Trophoblast cell (in vitro differentiated cells and primary cell): Measurements from ENCODE around the gene COL5A1.

ENCODE experiments used
- DNase-seq, 2 donors: peaks; one replicate each; pipeline ENCODE4 v3.0.0-alpha.2; 2016
- H2AFZ ChIP-seq: 2 replicates; pipeline ENCODE4 v1.6.1; 2013; ENCODE audit warnings: low read length, moderate library complexity, mild to moderate bottlenecking; ENCODE audit not compliant: insufficient read depth, poor library complexity
- H2AK5ac ChIP-seq: 2 replicates; pipeline ENCODE4 v1.6.1; 2013; ENCODE audit warnings: mild to moderate bottlenecking, low read length
- H2BK120ac ChIP-seq: 2 replicates; pipeline ENCODE4 v1.6.1; 2013; ENCODE audit warnings: low read length, mild to moderate bottlenecking, moderate library complexity; ENCODE audit not compliant: insufficient read depth, poor library complexity
- H2BK12ac ChIP-seq: 2 replicates; pipeline ENCODE4 v1.6.1; 2013; ENCODE audit warnings: mild to moderate bottlenecking, low read length, moderate library complexity
- H2BK5ac ChIP-seq: 2 replicates; pipeline ENCODE4 v1.6.1; 2013; ENCODE audit warnings: low read length, low read depth, moderate library complexity, mild to moderate bottlenecking; ENCODE audit not compliant: poor library complexity
- H3K14ac ChIP-seq: 2 replicates; pipeline ENCODE4 v1.6.1; 2013; ENCODE audit warnings: mild to moderate bottlenecking, low read length
- H3K18ac ChIP-seq: 2 replicates; pipeline ENCODE4 v1.6.1; 2013; ENCODE audit warnings: mild to moderate bottlenecking, low read length
- H3K23ac ChIP-seq: 2 replicates; pipeline ENCODE4 v1.6.1; 2013; ENCODE audit warnings: low read length
- H3K27ac ChIP-seq: 2 replicates; pipeline ENCODE4 v1.5.1; 2013; ENCODE audit warnings: low read depth, mild to moderate bottlenecking, inconsistent platforms, low read length, moderate library complexity
- H3K27me3 ChIP-seq: 2 replicates; pipeline ENCODE4 v1.6.1; 2013; ENCODE audit warnings: inconsistent platforms, mild to moderate bottlenecking, low read length, moderate library complexity; ENCODE audit not compliant: insufficient read depth
- H3K36me3 ChIP-seq, 2 experiments: 1 replicate in 1 of 2; 2 replicates in 1 of 2; pipeline ENCODE4 v1.6.1; 2013; ENCODE audit warnings: low read length in 2 of 2, mild to moderate bottlenecking in 2 of 2, moderate library complexity in 1 of 2; ENCODE audit not compliant: insufficient read depth in 2 of 2, control insufficient read depth in 1 of 2
- H3K4ac ChIP-seq: 2 replicates; pipeline ENCODE4 v1.6.1; 2013; ENCODE audit warnings: low read depth, mild to moderate bottlenecking, low read length, moderate library complexity
- H3K4me1 ChIP-seq, 2 experiments: 1 replicate in 1 of 2; 2 replicates in 1 of 2; pipeline ENCODE4 v1.6.1; 2013; ENCODE audit warnings: low read length in 2 of 2, mild to moderate bottlenecking in 2 of 2, moderate library complexity in 1 of 2; ENCODE audit not compliant: insufficient read depth in 2 of 2, control insufficient read depth in 1 of 2
- H3K4me2 ChIP-seq: 2 replicates; pipeline ENCODE4 v1.6.1; 2013; ENCODE audit warnings: inconsistent platforms, mild to moderate bottlenecking, low read length, moderate library complexity
- H3K4me3 ChIP-seq: 2 replicates; pipeline ENCODE4 v1.5.1; 2013; ENCODE audit warnings: mild to moderate bottlenecking, low read depth, low read length, inconsistent platforms
- H3K79me1 ChIP-seq: one replicate; pipeline ENCODE4 v1.6.1; 2013; ENCODE audit warnings: low read length
- H3K79me2 ChIP-seq: 2 replicates; pipeline ENCODE4 v1.6.1; 2013; ENCODE audit warnings: low read length, mild to moderate bottlenecking; ENCODE audit not compliant: control insufficient read depth, insufficient read depth, poor library complexity
- H3K9ac ChIP-seq: 2 replicates; pipeline ENCODE4 v1.6.1; 2013; ENCODE audit warnings: mild to moderate bottlenecking, low read length
- H3K9me3 ChIP-seq: 2 replicates; pipeline ENCODE4 v1.6.1; 2013; ENCODE audit warnings: low read depth, mild to moderate bottlenecking, control low read depth, inconsistent platforms, low read length; ENCODE audit not compliant: insufficient read depth
- H4K12ac ChIP-seq: 2 replicates; pipeline ENCODE4 v1.6.1; 2013; ENCODE audit warnings: low read depth, mild to moderate bottlenecking, low read length, moderate library complexity
- H4K8ac ChIP-seq: 2 replicates; pipeline ENCODE4 v1.6.1; 2013; ENCODE audit warnings: low read depth, mild to moderate bottlenecking, low read length, moderate library complexity
- H4K91ac ChIP-seq: one replicate; pipeline ENCODE4 v1.6.1; 2013; ENCODE audit warnings: low read depth, mild to moderate bottlenecking, low read length, moderate library complexity
- WGBS: extraction: QIAGEN DNeasy Blood & Tissue Kit; methylation state at CpG from one replicate; pipeline ENCODE4 v1.1.7; 2013; ENCODE audit warnings: missing lambda C conversion rate; ENCODE audit not compliant: insufficient read length, insufficient coverage; ENCODE audit errors: extremely low coverage; 5-methylcytosine and 5-hydroxymethylcytosine counted together

COL5A1 gene

GRCh38 chr9:134634667-134635230 is 6.9 kb upstream of the COL5A1 start:
- Histone ChIP-seq H4K8ac (no peak overlapping the region), H3K36me3 (no peaks in the 10 kb centered on the region), H3K4ac (no peak overlapping the region), H4K12ac (no peak overlapping the region), H3K9ac (no peak overlapping the region), H3K79me1 (no peaks in the 10 kb centered on the region), H2BK120ac (no peak overlapping the region), H2BK5ac (no peak overlapping the region), H2BK12ac (no peak overlapping the region), H3K27ac (no peak overlapping the region), H4K91ac (peak overlapping the region; percentile 0), H3K79me2 (no peaks in the 10 kb centered on the region), H3K4me1 (peaks cover 10 to 11% of the 10 kb centered on the region in 2 experiments), H3K27me3 (no peaks in the 10 kb centered on the region), H2AFZ (no peak overlapping the region), H3K9me3 (peaks cover 2% of the 10 kb centered on the region), H3K23ac (no peak overlapping the region), H3K18ac (no peak overlapping the region), H3K4me3 (no peak overlapping the region), H2AK5ac (no peak overlapping the region), H3K14ac (no peak overlapping the region), H3K4me2 (no peak overlapping the region)
- WGBS = no CpG with 5 or more reads among the region's 15 CpGs
- DNase-seq = no peak

- no peak overlapping the region for H2BK5ac ChIP-seq
- DNase-seq = no peak
- no peak overlapping the region for H3K4ac ChIP-seq
- no peak overlapping the region for H3K14ac ChIP-seq
- H3K27me3 ChIP-seq = no peaks in the 10 kb centered on the region
- H3K4me2 ChIP-seq = no peak overlapping the region
- H4K91ac ChIP-seq = no peak overlapping the region
- no peak overlapping the region for H2AK5ac ChIP-seq
- no peak overlapping the region for H3K23ac ChIP-seq
- H4K12ac ChIP-seq = no peak overlapping the region
- H2BK120ac ChIP-seq = no peak overlapping the region
- no peak overlapping the region for H2AFZ ChIP-seq
- no peaks in the 10 kb centered on the region for H3K79me1 ChIP-seq
- H3K27ac ChIP-seq = no peak overlapping the region
- peaks cover 12 to 13% of the 10 kb centered on the region in 2 experiments for H3K4me1 ChIP-seq
- WGBS = no CpG with 5 or more reads among the region's 17 CpGs
- H3K9me3 ChIP-seq = peaks cover 2% of the 10 kb centered on the region
- no peak overlapping the region for H3K4me3 ChIP-seq
- H4K8ac ChIP-seq = no peak overlapping the region
- H3K9ac ChIP-seq = no peak overlapping the region
- no peaks in the 10 kb centered on the region for H3K79me2 ChIP-seq
- no peak overlapping the region for H2BK12ac ChIP-seq
- H3K18ac ChIP-seq = no peak overlapping the region
- H3K36me3 ChIP-seq = no peaks in the 10 kb centered on the region
Observed at GRCh38 chr9:134635351-134636148, 6.1 kb upstream of the COL5A1 start.

GRCh38 chr9:134636149-134636507 is 5.5 kb upstream of the COL5A1 start:
- Histone ChIP-seq H3K36me3 (no peaks in the 10 kb centered on the region), H3K4me3 (no peak overlapping the region), H3K9me3 (peaks cover 2% of the 10 kb centered on the region), H3K4me1 (peaks cover 18 to 19% of the 10 kb centered on the region in 2 experiments), H2BK12ac (no peak overlapping the region), H3K23ac (no peak overlapping the region), H3K79me2 (peaks cover 2% of the 10 kb centered on the region), H4K91ac (no peak overlapping the region), H3K27ac (no peak overlapping the region), H3K27me3 (no peaks in the 10 kb centered on the region), H3K14ac (no peak overlapping the region), H3K9ac (no peak overlapping the region), H2BK5ac (no peak overlapping the region), H2AFZ (no peak overlapping the region), H3K18ac (no peak overlapping the region), H3K4ac (no peak overlapping the region), H4K12ac (no peak overlapping the region), H2BK120ac (no peak overlapping the region), H2AK5ac (no peak overlapping the region), H3K79me1 (peaks cover 5% of the 10 kb centered on the region), H3K4me2 (no peak overlapping the region), H4K8ac (no peak overlapping the region)
- no CpG with 5 or more reads among the region's 2 CpGs for WGBS
- DNase-seq = no peak

- Histone ChIP-seq H2BK12ac (no peak overlapping the region), H2AFZ (no peak overlapping the region), H3K36me3 (no peaks in the 10 kb centered on the region), H3K79me2 (peaks cover 9% of the 10 kb centered on the region), H3K18ac (no peak overlapping the region), H3K9me3 (peaks cover 2% of the 10 kb centered on the region), H2BK5ac (no peak overlapping the region), H2AK5ac (no peak overlapping the region), H3K4me3 (no peak overlapping the region), H3K14ac (no peak overlapping the region), H3K27me3 (no peaks in the 10 kb centered on the region), H3K4me1 (peaks cover 18 to 19% of the 10 kb centered on the region in 2 experiments), H4K8ac (no peak overlapping the region), H2BK120ac (no peak overlapping the region), H3K79me1 (peaks cover 14% of the 10 kb centered on the region), H3K27ac (no peak overlapping the region), H3K9ac (no peak overlapping the region), H3K23ac (no peak overlapping the region), H3K4me2 (no peak overlapping the region), H4K12ac (no peak overlapping the region), H3K4ac (no peak overlapping the region), H4K91ac (peak overlapping the region; percentile 7)
- DNase-seq = no peak
- no CpG with 5 or more reads among the region's 12 CpGs for WGBS
Observed at GRCh38 chr9:134637241-134637640, 4.4 kb upstream of the COL5A1 start.
